HepG2 (cell line): ENCODE results near the gene AFF4. TPM values are rescaled to one million over a fixed set of nuclear protein-coding genes. Genes with fewer than 3 reads are reported as not detected.

Experiments used
- CREB1 ChIP-seq, 2 experiments: fragments of 450-650 bp in 1 of 2; IDR thresholded peaks; 2 replicates each; pipeline ENCODE4 v1.6.1; 2016 to 2017; ENCODE audit warnings: control low read depth in 1 of 2, mild to moderate bottlenecking in 1 of 2, missing compliant biosample characterization in 1 of 2, missing genetic modification characterization in 1 of 2
- EEA1 ChIP-seq: sonication (generic); formaldehyde crosslinking; IDR thresholded peaks from 2 replicates; pipeline ENCODE4 v1.5.1; 2020; ENCODE audit warnings: mild to moderate bottlenecking, missing genetic modification reagents, borderline replicate concordance
- ERF ChIP-seq: IDR thresholded peaks from 2 replicates; pipeline ENCODE4 v1.6.1; 2018; ENCODE audit warnings: missing biosample characterization, missing genetic modification reagents
- KDM3A ChIP-seq: IDR thresholded peaks from 2 replicates; pipeline ENCODE4 v1.6.1; 2018; ENCODE audit warnings: low read depth, missing compliant biosample characterization
- MED1 ChIP-seq: sonication (generic); formaldehyde crosslinking; IDR thresholded peaks from 2 replicates; pipeline ENCODE4 v1.4.0; 2020; ENCODE audit warnings: missing genetic modification reagents
- MYNN ChIP-seq: sonication (generic); formaldehyde crosslinking; IDR thresholded peaks from 2 replicates; pipeline ENCODE4 v1.4.0; 2020; ENCODE audit warnings: mild to moderate bottlenecking, low read depth, missing genetic modification reagents
- RFXAP ChIP-seq: sonication (generic); formaldehyde crosslinking; IDR thresholded peaks from 2 replicates; pipeline ENCODE4 v1.4.0; 2020; ENCODE audit warnings: missing genetic modification reagents, borderline replicate concordance
- SAP130 ChIP-seq: IDR thresholded peaks from 2 replicates; pipeline ENCODE4 v1.6.1; 2016; ENCODE audit warnings: low read depth
- SP5 ChIP-seq: IDR thresholded peaks from 2 replicates; pipeline ENCODE4 v1.6.1; 2016; ENCODE audit warnings: low read depth, borderline replicate concordance
- STAG1 ChIP-seq: sonication (generic); formaldehyde crosslinking; IDR thresholded peaks from 2 replicates; pipeline ENCODE4 v1.4.0; 2020; ENCODE audit warnings: missing genetic modification reagents
- TCF7 ChIP-seq: sonication (generic); IDR thresholded peaks from 2 replicates; pipeline ENCODE4 v1.6.1; 2016; ENCODE audit warnings: antibody characterized with exemption, low read depth
- TOE1 ChIP-seq: sonication (generic); formaldehyde crosslinking; IDR thresholded peaks from 2 replicates; pipeline ENCODE4 v1.4.0; 2020; ENCODE audit warnings: mild to moderate bottlenecking, missing genetic modification reagents
- YEATS4 ChIP-seq: sonication (generic); formaldehyde crosslinking; IDR thresholded peaks from 2 replicates; pipeline ENCODE4 v1.4.0; 2020; ENCODE audit warnings: missing genetic modification reagents, borderline replicate concordance
- ZBTB14 ChIP-seq: sonication (generic); formaldehyde crosslinking; IDR thresholded peaks from 2 replicates; pipeline ENCODE4 v1.4.0; 2020; ENCODE audit warnings: missing genetic modification reagents
- ZBTB44 ChIP-seq: sonication (generic); formaldehyde crosslinking; IDR thresholded peaks from 2 replicates; pipeline ENCODE4 v1.4.0; 2020; ENCODE audit warnings: missing genetic modification reagents
- ZFP90 ChIP-seq: sonication (generic); formaldehyde crosslinking; IDR thresholded peaks from 2 replicates; pipeline ENCODE4 v1.8.0; 2022; ENCODE audit warnings: missing genetic modification reagents, mild to moderate bottlenecking, inconsistent platforms, borderline replicate concordance
- ZNF331 ChIP-seq: sonication (generic); formaldehyde crosslinking; IDR thresholded peaks from 2 replicates; pipeline ENCODE4 v1.4.0; 2020; ENCODE audit warnings: missing genetic modification reagents
- ZNF574 ChIP-seq: sonication (generic); formaldehyde crosslinking; IDR thresholded peaks from 2 replicates; pipeline ENCODE4 v1.4.0; 2020; ENCODE audit warnings: missing genetic modification reagents
- polyA plus RNA-seq, 8 experiments: library from polyadenylated mRNA; depleted of rRNA in 3 of 8; stranded (reverse) in 7 of 8; unstranded in 1 of 8; fragments of >200 nt; fragmentation: Illumina TruSeq in 4 of 8; extraction: Trizol in 4 of 8; gene quantifications; 2 replicates each; pipeline versions ENCODE4 v1.2.1 to v1.2.3, GENCODE V29; 2011 to 2016; ENCODE audit warnings: low read depth in 4 of 8, missing spikeins in 1 of 8, mixed read lengths in 1 of 8; ENCODE audit not compliant: insufficient read depth in 1 of 8
- total RNA-seq, 5 experiments: library from RNA; depleted of rRNA; stranded (reverse); fragments of >200 nt; fragmentation: Illumina TruSeq; extraction: Trizol; gene quantifications; 2 replicates each; pipeline ENCODE4 v1.2.3, GENCODE V29; 2016; ENCODE audit warnings: low read depth in 1 of 5
- TF ChIP-seq, protein P1 (sequence below): sonication (generic); formaldehyde crosslinking; IDR thresholded peaks from 2 replicates; pipeline ENCODE4 v1.5.0; 2020; ENCODE audit warnings: mild to moderate bottlenecking, missing genetic modification reagents, moderate library complexity
- TF ChIP-seq, protein P2 (sequence below): sonication (generic); formaldehyde crosslinking; IDR thresholded peaks from 2 replicates; pipeline ENCODE4 v1.4.0; 2020; ENCODE audit warnings: mild to moderate bottlenecking, missing genetic modification reagents, borderline replicate concordance

AFF4 gene
- total and polyA plus RNA-seq, 2 of the 13 experiments (the other 11 are each of a cell fraction or from before 2014, with no cell fraction given) = 22.1 to 25.5 TPM

- TF ChIP-seq SP5 (CRISPR knock-in tag) (no peak), ZBTB44 (CRISPR knock-in tag) (no peak), ZFP90 (CRISPR knock-in tag) (0 out of 2 replicates have a peak, but pooled peaks have one; percentile 22), ZNF574 (CRISPR knock-in tag) (0 out of 2 replicates have a peak, but pooled peaks have one; percentile 29), EEA1 (CRISPR knock-in tag) (no peak), ZNF331 (CRISPR knock-in tag) (0 out of 2 replicates have a peak, but pooled peaks have one; percentile 35), TCF7 (no peak), YEATS4 (CRISPR knock-in tag) (peak; percentile 27; the same call in 1 of the 2 replicates), ZBTB14 (CRISPR knock-in tag) (no peak), SAP130 (CRISPR knock-in tag) (peak; percentile 54), STAG1 (CRISPR knock-in tag) (peak; percentile 87), MED1 (CRISPR knock-in tag) (peak; percentile 49), MYNN (CRISPR knock-in tag) (no peak), TOE1 (0 out of 2 replicates have a peak, but pooled peaks have one; percentile 40), CREB1 (IDR thresholded peaks at IDR 0.05) (no peak), CREB1 (CRISPR knock-in tag; IDR thresholded peaks at IDR 0.05) (0 out of 2 replicates have a peak, but pooled peaks have one; percentile 22), RFXAP (CRISPR knock-in tag) (no peak), ERF (CRISPR knock-in tag) (0 out of 2 replicates have a peak, but pooled peaks have one; percentile 26), KDM3A (0 out of 2 replicates have a peak, but pooled peaks have one; percentile 40)
- TF ChIP-seq, protein P1, sequence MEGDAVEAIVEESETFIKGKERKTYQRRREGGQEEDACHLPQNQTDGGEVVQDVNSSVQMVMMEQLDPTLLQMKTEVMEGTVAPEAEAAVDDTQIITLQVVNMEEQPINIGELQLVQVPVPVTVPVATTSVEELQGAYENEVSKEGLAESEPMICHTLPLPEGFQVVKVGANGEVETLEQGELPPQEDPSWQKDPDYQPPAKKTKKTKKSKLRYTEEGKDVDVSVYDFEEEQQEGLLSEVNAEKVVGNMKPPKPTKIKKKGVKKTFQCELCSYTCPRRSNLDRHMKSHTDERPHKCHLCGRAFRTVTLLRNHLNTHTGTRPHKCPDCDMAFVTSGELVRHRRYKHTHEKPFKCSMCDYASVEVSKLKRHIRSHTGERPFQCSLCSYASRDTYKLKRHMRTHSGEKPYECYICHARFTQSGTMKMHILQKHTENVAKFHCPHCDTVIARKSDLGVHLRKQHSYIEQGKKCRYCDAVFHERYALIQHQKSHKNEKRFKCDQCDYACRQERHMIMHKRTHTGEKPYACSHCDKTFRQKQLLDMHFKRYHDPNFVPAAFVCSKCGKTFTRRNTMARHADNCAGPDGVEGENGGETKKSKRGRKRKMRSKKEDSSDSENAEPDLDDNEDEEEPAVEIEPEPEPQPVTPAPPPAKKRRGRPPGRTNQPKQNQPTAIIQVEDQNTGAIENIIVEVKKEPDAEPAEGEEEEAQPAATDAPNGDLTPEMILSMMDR (CRISPR knock-in tag) = peak; percentile 85
- TF ChIP-seq, protein P2, sequence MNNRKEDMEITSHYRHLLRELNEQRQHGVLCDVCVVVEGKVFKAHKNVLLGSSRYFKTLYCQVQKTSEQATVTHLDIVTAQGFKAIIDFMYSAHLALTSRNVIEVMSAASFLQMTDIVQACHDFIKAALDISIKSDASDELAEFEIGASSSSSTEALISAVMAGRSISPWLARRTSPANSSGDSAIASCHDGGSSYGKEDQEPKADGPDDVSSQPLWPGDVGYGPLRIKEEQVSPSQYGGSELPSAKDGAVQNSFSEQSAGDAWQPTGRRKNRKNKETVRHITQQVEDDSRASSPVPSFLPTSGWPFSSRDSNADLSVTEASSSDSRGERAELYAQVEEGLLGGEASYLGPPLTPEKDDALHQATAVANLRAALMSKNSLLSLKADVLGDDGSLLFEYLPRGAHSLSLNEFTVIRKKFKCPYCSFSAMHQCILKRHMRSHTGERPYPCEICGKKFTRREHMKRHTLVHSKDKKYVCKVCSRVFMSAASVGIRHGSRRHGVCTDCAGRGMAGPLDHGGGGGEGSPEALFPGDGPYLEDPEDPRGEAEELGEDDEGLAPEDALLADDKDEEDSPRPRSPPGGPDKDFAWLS (CRISPR knock-in tag) = no peak
Measured at GRCh38 chr5:132883261-132883834, 80.1 kb downstream of the AFF4 start (continued).
